Adrenal gland (tissue), 5 donors: ENCODE measurements around the gene BTBD18.

Experiments
- POLR2A ChIP-seq, 2 donors: fragments of 450-650 bp; IDR thresholded peaks; one replicate each; pipeline ENCODE4 v1.6.1; 2017; ENCODE audit warnings: antibody characterized with exemption in 2 of 2, mild to moderate bottlenecking in 2 of 2, moderate library complexity in 1 of 2
- TF ChIP-seq, protein P1 (sequence below), 6 experiments: fragments of 450-650 bp in 4 of 6; fragments of 200-600 bp in 2 of 6; sonication (generic) in 1 of 6; IDR thresholded peaks; 1 replicate in 5 of 6; 2 replicates in 1 of 6; pipeline versions ENCODE4 v1.5.1 to v1.8.0; 2016 to 2021; ENCODE audit warnings: antibody characterized with exemption in 6 of 6, mild to moderate bottlenecking in 2 of 6, moderate library complexity in 1 of 6
- donor health status: DM: no; HTN: no; CAD: no.

DNA sequence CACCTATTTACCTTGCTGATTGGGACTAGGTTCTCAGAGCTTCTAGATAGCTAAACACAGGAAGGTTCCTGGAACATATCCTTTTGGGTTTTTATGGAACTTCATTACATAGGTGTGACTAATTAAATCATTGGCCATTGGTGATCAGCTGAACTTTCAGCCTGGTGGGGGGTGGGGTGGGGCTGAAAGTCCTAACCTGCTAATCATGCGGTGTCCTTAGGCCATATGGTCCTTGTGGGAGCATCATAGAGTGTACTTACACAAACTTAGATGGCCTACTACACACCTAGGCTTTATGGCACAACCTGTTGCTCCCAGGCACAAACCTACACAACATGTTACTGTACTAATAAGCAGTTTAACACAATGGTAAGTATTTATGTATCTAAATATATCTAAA is 19.0 kb downstream of the BTBD18 start:
- TF ChIP-seq POLR2A (IDR thresholded peaks at IDR 0.05) = no peak
- TF ChIP-seq, protein P1, sequence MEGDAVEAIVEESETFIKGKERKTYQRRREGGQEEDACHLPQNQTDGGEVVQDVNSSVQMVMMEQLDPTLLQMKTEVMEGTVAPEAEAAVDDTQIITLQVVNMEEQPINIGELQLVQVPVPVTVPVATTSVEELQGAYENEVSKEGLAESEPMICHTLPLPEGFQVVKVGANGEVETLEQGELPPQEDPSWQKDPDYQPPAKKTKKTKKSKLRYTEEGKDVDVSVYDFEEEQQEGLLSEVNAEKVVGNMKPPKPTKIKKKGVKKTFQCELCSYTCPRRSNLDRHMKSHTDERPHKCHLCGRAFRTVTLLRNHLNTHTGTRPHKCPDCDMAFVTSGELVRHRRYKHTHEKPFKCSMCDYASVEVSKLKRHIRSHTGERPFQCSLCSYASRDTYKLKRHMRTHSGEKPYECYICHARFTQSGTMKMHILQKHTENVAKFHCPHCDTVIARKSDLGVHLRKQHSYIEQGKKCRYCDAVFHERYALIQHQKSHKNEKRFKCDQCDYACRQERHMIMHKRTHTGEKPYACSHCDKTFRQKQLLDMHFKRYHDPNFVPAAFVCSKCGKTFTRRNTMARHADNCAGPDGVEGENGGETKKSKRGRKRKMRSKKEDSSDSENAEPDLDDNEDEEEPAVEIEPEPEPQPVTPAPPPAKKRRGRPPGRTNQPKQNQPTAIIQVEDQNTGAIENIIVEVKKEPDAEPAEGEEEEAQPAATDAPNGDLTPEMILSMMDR (IDR thresholded peaks at IDR 0.05) = no peak
